GM12801 (cell line): ENCODE data around the gene KRT32.

Source experiments
- TF ChIP-seq, protein P1 (sequence below): IDR thresholded peaks from one replicate; pipeline ENCODE4 v1.5.1; 2011; ENCODE audit warnings: control low read depth; ENCODE audit not compliant: insufficient read length; ENCODE audit errors: extremely low read depth

The KRT32 gene

DNA sequence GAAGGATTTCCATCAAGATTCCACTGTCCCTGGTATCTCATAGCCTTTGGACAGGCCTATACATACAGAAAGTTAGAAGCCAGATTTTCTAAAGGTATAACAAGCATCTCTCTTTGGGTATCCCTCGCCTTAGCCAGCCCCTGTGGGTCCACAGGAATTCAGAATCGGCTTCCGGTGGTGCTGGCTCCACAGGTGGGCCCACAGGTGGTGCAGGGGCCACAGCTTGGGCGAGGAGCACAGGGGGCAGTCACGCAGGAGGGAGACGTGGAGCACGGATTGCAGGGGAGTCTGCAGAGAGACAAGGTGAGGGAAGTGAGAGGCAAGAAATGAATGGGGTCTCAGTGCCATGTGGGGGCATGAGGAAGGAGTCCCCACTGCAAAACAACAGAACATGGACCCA is 29.9 kb downstream of the KRT32 start:
- TF ChIP-seq, protein P1, sequence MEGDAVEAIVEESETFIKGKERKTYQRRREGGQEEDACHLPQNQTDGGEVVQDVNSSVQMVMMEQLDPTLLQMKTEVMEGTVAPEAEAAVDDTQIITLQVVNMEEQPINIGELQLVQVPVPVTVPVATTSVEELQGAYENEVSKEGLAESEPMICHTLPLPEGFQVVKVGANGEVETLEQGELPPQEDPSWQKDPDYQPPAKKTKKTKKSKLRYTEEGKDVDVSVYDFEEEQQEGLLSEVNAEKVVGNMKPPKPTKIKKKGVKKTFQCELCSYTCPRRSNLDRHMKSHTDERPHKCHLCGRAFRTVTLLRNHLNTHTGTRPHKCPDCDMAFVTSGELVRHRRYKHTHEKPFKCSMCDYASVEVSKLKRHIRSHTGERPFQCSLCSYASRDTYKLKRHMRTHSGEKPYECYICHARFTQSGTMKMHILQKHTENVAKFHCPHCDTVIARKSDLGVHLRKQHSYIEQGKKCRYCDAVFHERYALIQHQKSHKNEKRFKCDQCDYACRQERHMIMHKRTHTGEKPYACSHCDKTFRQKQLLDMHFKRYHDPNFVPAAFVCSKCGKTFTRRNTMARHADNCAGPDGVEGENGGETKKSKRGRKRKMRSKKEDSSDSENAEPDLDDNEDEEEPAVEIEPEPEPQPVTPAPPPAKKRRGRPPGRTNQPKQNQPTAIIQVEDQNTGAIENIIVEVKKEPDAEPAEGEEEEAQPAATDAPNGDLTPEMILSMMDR = no peak

DNA sequence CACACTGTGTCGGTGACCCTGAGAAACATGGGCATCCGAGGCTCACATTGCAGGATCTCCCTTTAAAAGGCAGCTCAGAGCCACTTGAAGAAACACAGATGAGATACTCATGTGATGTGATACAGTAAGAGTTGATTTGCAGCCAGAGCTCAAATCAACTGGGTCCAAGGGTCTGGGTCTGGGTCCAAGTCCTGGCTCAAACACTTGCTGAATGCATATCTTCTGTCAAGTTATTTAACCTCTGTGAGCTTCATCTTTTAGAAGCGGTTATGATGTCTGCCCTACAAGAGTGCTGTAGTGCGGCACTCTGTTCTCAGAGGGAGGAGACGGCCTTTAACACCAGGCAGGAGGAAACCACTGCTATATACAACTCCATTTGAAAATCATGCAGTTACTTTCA is 32.8 kb downstream of the KRT32 start:
- TF ChIP-seq, protein P1 = no peak

DNA sequence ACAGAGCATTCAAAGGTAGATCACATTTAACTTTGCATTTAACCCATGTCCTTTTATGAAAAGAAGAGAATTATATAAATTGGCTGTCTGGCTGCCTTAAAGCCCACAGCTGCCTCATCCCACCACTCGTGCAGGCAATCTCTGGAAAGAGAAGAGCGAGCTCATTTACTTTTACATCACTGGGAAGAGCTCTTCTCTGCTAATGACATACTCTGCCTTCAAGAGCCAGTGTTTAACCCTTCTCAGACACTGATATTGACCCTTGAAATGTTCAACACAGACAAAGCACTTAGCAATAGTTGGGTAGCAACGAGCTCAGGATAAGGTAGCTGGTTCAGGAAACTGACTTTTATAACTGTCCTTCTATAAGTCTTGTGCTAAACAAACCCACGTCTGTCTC is 33.2 kb downstream of the KRT32 start:
- TF ChIP-seq, protein P1 = no peak

DNA sequence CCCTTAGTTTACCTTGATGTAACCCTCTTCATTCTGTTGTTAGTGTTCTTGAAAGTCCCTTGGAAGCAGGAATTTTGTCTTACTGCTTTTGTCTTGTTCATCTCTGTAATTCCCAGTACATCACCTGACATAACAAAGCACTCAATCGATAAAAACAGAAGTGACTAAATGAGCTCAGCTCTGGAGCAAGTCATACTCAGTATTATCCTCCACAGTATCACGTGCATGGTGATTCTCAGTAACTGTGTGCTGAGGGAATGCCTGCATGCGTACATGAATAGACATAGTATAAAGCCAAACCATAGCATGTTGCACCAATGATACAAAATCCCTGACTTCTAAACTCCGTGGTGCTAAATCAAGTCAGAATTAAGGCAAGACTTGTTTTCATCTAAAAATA is 33.6 kb downstream of the KRT32 start:
- TF ChIP-seq, protein P1 = no peak

DNA sequence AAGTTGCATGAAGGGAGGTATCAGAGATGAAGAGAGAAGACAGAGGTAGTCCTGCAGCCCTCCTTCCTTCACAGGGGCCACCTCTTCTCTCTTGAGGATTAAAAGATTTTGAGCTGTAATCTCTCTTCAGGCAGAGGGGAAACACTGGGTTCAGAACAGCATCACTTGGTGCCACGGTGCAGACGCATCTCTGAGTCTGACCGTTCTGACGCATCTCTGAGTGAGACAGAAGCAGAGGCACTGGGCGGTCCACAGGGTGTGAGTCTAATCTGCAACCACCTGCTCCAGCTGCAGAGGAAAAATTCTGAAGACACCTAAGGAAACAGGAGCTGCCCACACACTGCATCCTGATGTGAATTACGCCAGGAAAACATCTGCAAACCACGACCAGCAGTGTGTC is 37.5 kb downstream of the KRT32 start:
- TF ChIP-seq, protein P1 = no peak

DNA sequence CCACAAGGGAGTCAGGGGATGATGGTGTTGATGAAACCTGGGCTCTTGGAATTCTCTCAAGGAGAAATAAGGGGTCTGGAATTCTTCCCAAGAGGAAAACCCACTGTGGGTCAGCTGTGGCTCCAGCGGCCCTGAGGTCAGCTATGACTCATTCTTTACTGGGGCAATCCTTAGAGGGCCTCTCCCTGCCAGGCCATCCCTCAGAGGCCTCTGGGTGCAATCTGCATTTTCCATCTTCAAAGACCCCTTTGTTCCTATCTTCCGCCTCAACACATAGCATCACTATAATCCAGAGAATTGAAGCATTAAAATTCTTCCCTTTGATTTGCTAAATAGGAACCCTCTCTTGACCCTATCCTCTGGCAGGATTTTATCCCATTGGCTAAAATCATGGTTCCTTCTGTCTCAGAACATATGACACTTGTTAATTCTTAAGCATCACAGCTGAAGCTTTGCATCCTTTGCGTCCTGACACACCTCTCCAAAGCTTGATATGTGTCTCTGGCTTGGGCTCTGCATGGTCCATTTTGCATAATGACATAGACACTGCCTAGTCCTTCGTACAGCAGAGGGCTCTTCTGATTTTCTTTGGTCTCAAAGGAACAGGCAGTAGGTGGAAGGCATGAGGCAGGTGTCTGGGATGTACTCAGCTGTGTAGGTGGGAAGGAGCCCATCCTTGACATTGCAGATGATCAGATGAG is 38.4 kb downstream of the KRT32 start:
- TF ChIP-seq, protein P1 = no peak

DNA sequence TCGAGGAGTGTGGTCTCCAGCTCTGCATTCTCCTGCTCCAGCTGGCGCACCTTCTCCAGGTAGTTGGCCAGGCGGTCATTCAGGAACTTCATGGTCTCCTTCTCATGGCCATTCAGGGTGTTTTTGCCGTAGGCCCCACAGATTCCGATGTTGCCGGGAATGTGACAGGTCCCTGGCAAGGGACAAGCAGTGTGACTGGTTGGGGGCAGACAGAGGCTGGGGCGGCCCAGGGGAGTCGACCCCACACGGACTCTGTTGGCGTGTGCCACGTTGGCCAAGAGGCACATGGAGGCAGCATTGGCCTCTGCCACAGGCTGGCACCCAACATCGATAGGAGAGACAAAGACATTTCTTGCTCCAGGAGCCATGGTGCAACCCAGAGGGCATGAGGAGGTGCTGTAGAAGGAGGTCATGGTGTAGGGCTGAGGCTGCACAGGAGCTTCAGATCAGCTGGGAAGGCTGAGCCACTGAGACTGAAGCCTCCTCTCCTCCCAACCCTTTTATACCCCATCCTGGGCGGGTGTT is 43.0 kb downstream of the KRT32 start, which contains the start of gene KRT37:
Gene KRT37 (minus strand): TSS at position 475 of the 525 bp plus-strand sequence. CDS start 62 bp downstream, at position 413.
- TF ChIP-seq, protein P1 = no peak
